Fibroblast of lung (primary cell): ENCODE data around the gene FREM2. TPM values are rescaled to one million over a fixed set of nuclear protein-coding genes. Genes with fewer than 3 reads are reported as not detected.

ENCODE experiments used
- DNase-seq, 2 donors: peaks; one replicate each; pipeline versions ENCODE4 v3.0.0 to v3.0.0-alpha.2; 2010; ENCODE audit warnings: low read depth in 2 of 2
- H2AFZ ChIP-seq: 2 replicates; pipeline ENCODE4 v1.5.1; 2012; ENCODE audit warnings: low read length, control low read depth, inconsistent platforms
- H3K27ac ChIP-seq: 2 replicates; pipeline ENCODE4 v1.5.1; 2011; ENCODE audit warnings: low read length, control low read depth; ENCODE audit not compliant: insufficient read depth
- H3K27me3 ChIP-seq: 2 replicates; pipeline ENCODE4 v1.5.1; 2011; ENCODE audit warnings: mild to moderate bottlenecking, low read length; ENCODE audit not compliant: control insufficient read depth, insufficient read depth
- H3K36me3 ChIP-seq: 2 replicates; pipeline ENCODE4 v1.5.1; 2011; ENCODE audit warnings: low read length; ENCODE audit not compliant: control insufficient read depth, insufficient read depth
- H3K4me1 ChIP-seq: 2 replicates; pipeline ENCODE4 v1.5.1; 2011; ENCODE audit warnings: low read length; ENCODE audit not compliant: control insufficient read depth, insufficient read depth; ENCODE audit errors: extremely low read depth
- H3K4me2 ChIP-seq: 2 replicates; pipeline ENCODE4 v1.5.1; 2011; ENCODE audit warnings: low read length, control low read depth; ENCODE audit not compliant: insufficient read depth; ENCODE audit errors: extremely low read depth
- H3K4me3 ChIP-seq, 4 experiments: fragments of 200-600 bp in 1 of 4; sonication (generic) in 1 of 4; replicated peaks in 1 of 4; 2 replicates each; pipeline ENCODE4 v1.5.1; 2011 to 2016; ENCODE audit warnings: low read length in 4 of 4, low read depth in 3 of 4, mild to moderate bottlenecking in 3 of 4, control low read depth in 2 of 4, inconsistent platforms in 1 of 4, mixed read lengths in 1 of 4; ENCODE audit not compliant: insufficient read depth in 1 of 4; ENCODE audit errors: control extremely low read depth in 1 of 4
- H3K79me2 ChIP-seq: 2 replicates; pipeline ENCODE4 v1.5.1; 2012; ENCODE audit warnings: mild to moderate bottlenecking, low read length, inconsistent platforms; ENCODE audit not compliant: control insufficient read depth, insufficient read depth
- H3K9ac ChIP-seq: 2 replicates; pipeline ENCODE4 v1.5.1; 2011; ENCODE audit warnings: mild to moderate bottlenecking, low read length, control low read depth; ENCODE audit not compliant: insufficient read depth
- H3K9me3 ChIP-seq: 2 replicates; pipeline ENCODE4 v1.5.1; 2012; ENCODE audit warnings: low read depth, low read length; ENCODE audit not compliant: control insufficient read depth, insufficient read depth
- H4K20me1 ChIP-seq: 2 replicates; pipeline ENCODE4 v1.5.1; 2011; ENCODE audit warnings: low read length; ENCODE audit not compliant: control insufficient read depth, insufficient read depth; ENCODE audit errors: extremely low read depth
- CTCF ChIP-seq, 2 donors: IDR thresholded peaks in 1 of 2; conservative IDR thresholded peaks in 1 of 2; 1 replicate in 1 of 2; 2 replicates in 1 of 2; pipeline ENCODE4 v1.5.1; 2011 to 2012; ENCODE audit warnings: low read length in 2 of 2, control low read depth in 1 of 2, inconsistent platforms in 1 of 2, low read depth in 1 of 2, mild to moderate bottlenecking in 1 of 2
- EZH2 ChIP-seq: IDR thresholded peaks from 2 replicates; pipeline ENCODE4 v1.5.1; 2012; ENCODE audit warnings: low read length, control low read depth, mild to moderate bottlenecking; ENCODE audit errors: missing control alignments
- polyA plus RNA-seq, 2 donors: library from polyadenylated mRNA; depleted of rRNA in 1 of 2; stranded (reverse) in 1 of 2; unstranded in 1 of 2; fragments of >200 nt; gene quantifications; 2 replicates each; pipeline ENCODE4 v1.2.1, GENCODE V29; 2011 to 2012; ENCODE audit warnings: missing spikeins in 1 of 2
- total RNA-seq: library from RNA; depleted of rRNA; stranded (reverse); fragments of >200 nt; gene quantifications from 2 replicates; pipeline ENCODE4 v1.2.1, GENCODE V29; 2014

FREM2 gene
- total and polyA plus RNA-seq, 2 donors (not counting 1 experiment from before 2014, with no cell fraction given), result under 0.01 TPM

- Histone ChIP-seq H3K4me1 (no peaks in the 10 kb centered on the region), H3K4me2 (peak overlapping the region; percentile 64), H2AFZ (no peak overlapping the region), H3K27ac (no peak overlapping the region), H3K9me3 (no peaks in the 10 kb centered on the region), H4K20me1 (no peaks in the 10 kb centered on the region), H3K4me3 (peak overlapping the region in 2 of 4 experiments; percentile 43 to 57), H3K36me3 (no peaks in the 10 kb centered on the region), H3K9ac (no peak overlapping the region), H3K27me3 (peaks cover 24% of the 10 kb centered on the region), H3K79me2 (no peaks in the 10 kb centered on the region)
- TF ChIP-seq EZH2, result peak; percentile 2
- no peak for TF ChIP-seq CTCF (conservative IDR thresholded peaks at IDR 0.05 in 1 of 2, IDR thresholded peaks at IDR 0.05 in 1 of 2; ENCODE audit: low read depth in 1 of 2, low read length in 2 of 2)
- peak; percentile 2 to 6 for DNase-seq
Measured at GRCh38 chr13:38687246-38688229, 661 bp downstream of the FREM2 start.

- no peak for DNase-seq
- Histone ChIP-seq H3K9ac (no peak overlapping the region), H3K79me2 (no peaks in the 10 kb centered on the region), H3K4me3 (no peak overlapping the region), H4K20me1 (no peaks in the 10 kb centered on the region), H3K4me1 (no peaks in the 10 kb centered on the region), H3K36me3 (no peaks in the 10 kb centered on the region), H2AFZ (no peak overlapping the region), H3K4me2 (no peak overlapping the region), H3K27ac (no peak overlapping the region), H3K27me3 (peaks cover 24% of the 10 kb centered on the region), H3K9me3 (no peaks in the 10 kb centered on the region)
- no peak for TF ChIP-seq CTCF (conservative IDR thresholded peaks at IDR 0.05 in 1 of 2, IDR thresholded peaks at IDR 0.05 in 1 of 2; ENCODE audit: low read depth in 1 of 2, low read length in 2 of 2)
- no peak for TF ChIP-seq EZH2
Measured at GRCh38 chr13:38688674-38689073, 1.8 kb downstream of the FREM2 start.

GRCh38 chr13:38690231-38690630 lies 3.4 kb downstream of the FREM2 start:
- Histone ChIP-seq H3K27me3 (peaks cover 24% of the 10 kb centered on the region), H3K27ac (no peak overlapping the region), H3K9me3 (no peaks in the 10 kb centered on the region), H3K9ac (no peak overlapping the region), H3K36me3 (no peaks in the 10 kb centered on the region), H4K20me1 (no peaks in the 10 kb centered on the region), H3K4me1 (no peaks in the 10 kb centered on the region), H3K79me2 (no peaks in the 10 kb centered on the region), H3K4me3 (no peak overlapping the region), H2AFZ (no peak overlapping the region), H3K4me2 (no peak overlapping the region)
- TF ChIP-seq CTCF (conservative IDR thresholded peaks at IDR 0.05 in 1 of 2, IDR thresholded peaks at IDR 0.05 in 1 of 2; ENCODE audit: low read depth in 1 of 2, low read length in 2 of 2) (no peak), EZH2 (no peak)
- DNase-seq, result no peak
